Suppressor macrophage (primary cell): ENCODE data around the gene CADM1.

Source experiments
- DNase-seq, 4 experiments: peaks; one replicate each; pipeline ENCODE4 v3.0.0-alpha.2; 2020 to 2022
- total RNA-seq, 17 experiments: gene quantifications; one replicate each; lab custom pipeline; 2026; ENCODE audit warnings: mixed read lengths in 6 of 17, inconsistent platforms in 3 of 17; lab: John Stamatoyannopoulos, UW

CADM1 gene
- 17.8 to 125 (median 46.8) reads per million in 17 experiments for total RNA-seq

DNA sequence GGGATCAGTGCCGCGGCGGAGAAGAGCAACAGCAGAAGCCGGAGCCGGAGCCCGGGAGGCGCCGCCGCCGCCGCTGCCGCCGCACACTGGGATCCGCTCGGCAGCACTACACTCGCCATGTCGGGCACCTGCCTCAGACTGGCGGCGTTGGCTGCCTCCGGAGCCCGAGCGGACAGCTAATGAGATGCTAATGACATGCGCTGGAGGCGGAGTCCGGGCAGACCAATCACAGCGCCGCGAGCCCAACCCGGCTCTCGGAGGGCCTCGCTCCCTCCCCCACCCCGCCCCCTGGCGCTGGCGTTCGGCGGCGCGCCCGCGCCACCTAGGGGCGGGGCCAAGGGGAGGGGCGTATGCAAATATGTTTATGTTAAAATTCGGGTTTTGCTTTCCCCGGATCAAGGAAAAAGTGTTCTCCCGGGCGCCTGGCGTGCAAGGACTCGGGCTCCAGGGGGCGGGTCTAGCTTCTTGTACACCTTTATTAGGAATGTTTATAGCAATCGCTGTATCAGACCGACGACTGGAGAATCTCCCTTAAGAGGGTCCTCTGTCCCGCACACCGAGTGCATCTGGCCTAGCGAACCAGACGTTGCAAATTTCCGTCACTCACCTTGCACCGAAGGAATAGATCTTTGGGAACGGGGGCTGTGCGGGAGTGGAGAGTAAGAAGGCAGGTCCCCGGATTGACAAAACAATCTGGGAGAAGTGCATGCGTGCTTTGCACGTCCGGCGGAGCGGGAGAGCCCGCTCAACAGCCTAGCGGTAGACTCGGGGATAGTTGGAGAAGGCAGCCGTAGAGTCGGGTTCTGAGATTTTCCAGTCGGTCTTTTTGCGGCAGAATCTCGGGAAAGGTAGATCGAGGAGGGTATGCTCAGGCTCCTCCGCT lies at the start of gene CADM1:
Gene CADM1 (minus strand): TSS at position 140 of the 883 bp plus-strand sequence.
- peak; percentile 93 to 95 (median 94) for DNase-seq

DNA sequence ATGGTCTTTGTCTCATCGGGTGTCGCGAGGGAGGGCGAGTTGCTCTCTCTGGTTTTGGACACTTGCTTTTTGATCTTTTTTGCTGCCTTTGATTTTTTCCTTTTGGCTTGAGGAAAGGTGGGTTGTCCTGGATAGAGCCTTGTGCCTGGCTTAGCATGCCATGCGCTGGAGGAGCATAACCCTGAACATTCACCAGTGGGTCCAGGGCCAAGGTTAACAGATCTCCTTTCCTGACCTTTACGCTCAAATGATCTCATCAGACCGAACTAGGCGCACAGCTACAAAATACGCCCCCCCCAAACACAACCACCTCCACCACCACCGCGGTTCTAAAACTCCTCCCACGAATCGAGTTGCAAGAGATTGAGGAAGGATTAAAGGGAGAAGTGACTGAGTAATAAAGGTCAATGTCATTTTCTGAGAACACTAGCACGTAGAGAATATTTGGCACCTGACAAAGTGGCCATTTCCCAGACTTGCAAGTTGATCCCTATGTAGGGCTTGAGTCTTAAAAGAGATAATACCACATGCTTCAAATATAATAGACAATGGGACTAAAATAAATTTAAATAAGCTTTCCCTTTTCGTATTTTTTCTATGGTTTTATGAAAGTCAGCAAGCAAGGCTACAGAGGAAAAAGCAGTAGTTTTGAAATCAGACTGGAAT lies 48.7 kb upstream of the CADM1 start:
- peak in 3 of 4 experiments; percentile 2 to 55 (median 27) for DNase-seq

DNA sequence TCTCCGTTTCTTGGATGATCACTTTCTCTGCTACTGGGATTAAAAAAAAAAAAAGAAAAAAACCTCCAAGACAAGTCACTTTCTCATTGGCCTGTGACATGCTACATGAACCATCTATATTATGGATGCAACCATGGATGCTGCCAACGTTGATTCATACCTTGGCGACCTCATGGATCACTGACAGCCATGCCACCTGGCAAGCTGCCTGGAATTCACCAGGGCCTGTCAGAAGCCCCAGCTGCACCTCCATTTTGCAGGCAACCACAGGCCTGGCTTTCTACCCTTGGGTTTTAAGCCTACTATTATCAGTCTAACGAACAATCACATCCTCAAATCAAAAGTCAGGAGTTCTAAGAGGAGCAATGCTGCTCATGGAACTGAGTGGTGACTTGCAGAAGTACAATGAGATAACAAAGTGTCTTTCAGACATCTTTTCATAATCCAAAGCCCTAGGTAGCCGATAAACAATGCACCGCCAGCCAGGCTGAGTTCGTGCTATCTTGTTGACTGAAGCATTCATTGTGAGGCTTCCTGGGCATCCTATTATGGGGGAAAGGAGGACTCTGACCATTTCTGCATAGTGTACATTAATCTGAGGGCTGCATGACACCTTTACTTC lies 48.0 kb upstream of the CADM1 start:
- DNase-seq = no peak

DNA sequence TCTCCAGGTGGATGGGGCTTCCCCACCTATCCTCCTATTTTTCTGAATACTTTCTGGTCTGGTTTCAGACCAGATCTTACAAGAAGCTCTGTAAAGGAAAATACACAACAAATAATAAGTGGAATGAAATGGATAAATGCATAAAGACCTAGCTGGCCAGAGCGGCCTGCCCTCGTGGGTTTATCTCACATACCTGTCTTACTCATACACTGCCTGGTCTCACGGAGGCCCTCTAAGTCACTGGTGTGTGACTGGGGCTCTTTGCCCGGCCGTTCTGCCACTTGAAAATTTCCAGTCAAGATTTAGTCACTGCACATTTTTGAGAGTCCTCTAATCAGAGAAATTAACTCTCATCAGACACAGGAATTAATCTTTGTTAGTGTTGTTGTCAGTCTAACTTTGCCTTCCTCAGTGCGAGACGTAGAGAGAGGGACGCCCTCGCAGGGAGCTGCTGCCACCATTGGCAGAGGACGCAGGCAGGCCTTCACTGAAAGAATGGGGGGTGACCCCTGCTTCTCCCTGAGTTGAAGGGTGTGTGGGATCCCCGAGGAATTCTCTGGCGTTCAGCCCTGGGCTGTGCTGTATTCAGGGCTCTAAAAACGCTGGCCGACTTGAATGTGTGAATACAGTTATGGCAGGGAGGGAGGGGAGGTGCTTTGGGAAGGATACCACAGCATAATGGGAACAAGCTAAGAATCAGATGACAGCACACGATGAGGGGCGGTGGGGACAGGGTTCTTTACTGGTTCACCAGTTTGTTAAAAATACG lies 46.3 kb upstream of the CADM1 start:
- DNase-seq = no peak

DNA sequence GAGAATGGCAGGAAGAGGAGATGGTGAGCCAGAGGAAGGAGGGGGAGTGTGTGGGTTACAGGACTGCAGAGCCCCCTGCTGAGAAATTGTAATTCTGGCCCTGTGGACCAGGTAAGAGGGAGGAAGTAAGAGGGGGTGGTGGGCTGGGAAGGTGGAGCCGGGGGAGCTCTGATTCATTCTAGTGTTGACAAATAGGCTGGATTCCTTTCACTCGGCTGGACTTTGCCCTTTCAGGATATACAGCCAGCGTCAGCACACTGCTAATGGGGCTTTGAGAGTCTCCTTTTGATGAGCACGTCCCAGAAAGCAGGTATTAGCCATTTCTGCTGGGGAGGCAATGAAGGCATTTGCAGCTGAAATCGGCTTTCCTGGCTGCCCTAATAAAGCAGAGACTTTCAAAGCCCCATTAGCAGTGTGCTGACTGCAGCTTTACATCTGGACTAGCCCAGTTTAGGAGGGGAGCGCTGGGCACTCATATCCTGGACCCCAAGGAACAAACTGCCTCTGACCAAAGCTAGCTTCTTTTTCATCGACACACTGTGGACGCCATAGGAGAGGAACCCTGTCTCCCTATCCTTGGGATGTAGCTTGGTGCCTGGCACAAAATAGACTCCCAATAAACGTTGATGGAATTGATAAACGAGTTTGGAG lies 44.8 kb upstream of the CADM1 start:
- DNase-seq = no peak

DNA sequence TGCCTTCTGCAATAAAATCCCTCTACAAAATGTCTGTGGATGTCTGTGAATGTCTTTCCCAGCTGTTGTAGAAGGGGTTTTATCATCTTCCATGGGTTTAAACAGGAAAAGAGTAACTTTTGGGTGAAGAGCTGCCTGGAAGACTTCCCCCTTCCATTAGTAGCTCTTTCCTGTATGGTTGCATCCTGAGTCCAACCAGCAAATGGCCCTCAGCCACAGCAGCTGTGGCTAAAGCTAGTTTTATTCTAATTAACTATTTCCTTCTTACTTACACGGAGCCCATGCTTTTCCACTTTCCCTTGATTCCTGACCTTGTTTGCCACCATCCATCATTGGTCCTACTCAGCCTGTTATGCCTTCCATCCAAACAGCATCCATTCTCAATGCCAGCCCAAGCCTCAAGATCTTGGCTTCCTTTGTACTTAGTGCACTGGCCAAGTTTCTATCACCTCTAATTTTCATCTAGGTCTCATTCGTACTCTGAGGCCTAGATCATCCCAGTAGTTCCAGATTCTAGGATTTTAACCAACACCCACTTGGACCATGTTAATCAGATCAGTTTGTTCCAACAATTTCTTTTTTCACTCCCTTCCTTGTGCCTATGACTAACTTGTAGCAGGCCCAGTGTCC lies 41.5 kb upstream of the CADM1 start:
- no peak for DNase-seq

DNA sequence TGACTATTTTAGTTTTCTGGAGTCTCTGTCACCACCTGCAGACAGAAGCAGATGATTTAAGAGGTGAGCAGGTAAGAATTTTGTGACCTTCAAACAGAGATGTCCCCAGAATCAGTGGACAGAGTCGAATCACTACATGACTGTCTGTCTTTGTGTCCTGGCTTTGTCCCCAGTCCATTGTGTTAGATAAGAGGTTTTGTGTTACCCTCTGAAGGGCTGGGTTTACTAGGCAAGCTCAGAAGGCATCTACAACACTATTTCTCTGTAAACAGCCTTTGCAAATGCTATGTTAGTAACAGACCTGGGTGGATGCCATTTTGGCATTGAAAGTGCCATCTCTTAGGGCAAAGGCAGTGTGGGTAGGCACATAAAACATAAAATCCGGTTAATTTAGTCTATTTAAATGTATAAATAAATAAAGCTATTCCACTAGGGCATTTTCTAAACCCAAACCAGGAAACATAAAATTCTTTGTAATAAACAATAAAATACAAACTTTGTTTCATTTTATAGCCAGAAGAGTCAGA lies 40.3 kb upstream of the CADM1 start:
- no peak for DNase-seq

DNA sequence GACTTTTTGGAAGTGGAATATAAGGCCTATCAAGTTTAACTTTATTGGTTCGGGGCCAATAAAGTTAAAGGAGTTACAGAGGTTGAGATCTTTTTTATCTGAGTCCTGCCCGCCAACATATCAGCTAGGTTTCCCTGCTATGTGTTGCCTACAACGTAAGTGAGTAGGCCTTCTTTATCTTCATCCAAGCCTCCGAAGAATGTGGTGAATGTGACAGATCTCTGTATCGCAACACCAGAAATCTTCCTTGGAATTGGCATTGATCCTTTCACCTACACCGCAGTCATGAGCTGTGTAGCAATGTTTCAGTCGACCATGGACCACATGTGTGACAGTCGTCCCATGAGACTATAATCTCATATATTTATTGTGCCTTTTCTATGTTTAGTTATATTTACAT lies 37.3 kb upstream of the CADM1 start:
- DNase-seq = no peak

DNA sequence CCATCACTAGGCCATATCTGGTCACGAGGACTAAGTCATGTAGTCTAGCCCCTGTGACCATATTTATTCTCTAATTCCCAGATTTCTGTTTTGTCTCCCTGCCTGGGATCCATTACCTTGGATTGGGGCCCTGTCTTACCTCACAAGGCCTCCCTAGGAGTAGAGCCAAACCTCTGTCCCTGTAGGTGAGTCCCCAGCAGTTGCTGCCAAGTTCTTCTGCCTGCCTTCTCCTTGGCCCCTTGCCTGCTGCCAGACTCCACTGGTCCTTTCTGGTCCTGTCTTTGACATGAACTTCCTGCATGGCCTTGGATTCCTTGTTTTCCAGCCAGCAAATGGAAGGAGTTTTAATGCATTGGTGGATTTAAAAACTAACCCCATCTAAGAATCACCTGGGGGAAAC lies 35.6 kb upstream of the CADM1 start:
- DNase-seq = no peak

DNA sequence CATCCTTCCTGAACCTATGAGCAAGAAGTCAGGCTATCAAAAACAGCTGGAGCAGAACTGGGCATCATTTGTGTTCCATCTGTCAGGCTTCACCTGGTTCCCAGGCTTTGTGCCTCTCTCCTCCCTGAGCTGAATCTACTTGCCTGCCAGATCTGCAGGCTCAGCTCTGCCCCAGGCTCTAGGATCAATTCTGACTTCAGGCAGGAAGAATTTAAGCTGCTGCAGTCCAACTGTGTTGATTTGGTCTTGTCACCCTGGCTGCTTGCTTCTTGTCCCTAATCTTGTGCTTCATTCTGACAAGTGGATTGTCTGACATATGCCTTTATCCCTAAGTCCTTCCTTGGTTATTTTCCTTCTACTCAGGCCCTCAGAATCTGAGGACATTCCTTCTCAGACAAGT lies 31.6 kb upstream of the CADM1 start:
- DNase-seq = no peak

DNA sequence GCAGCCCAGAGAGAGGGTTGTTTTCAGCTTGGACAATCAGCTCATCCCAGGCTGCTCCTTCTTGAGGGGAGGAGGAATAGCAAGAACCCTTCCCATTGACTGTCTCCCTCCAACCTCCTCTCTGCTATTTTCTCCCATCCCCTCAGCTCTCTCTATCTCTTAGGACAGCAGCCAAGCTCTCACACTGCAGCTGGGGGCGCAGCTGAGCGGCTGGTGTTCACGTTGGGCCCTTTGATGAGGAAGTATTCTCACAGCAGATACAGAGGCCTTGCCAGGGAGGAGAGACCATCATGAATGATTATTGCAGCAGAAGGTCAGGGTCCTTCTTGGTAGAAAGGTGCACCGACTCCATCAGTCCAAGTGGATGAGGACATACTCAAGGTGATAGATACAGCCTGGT lies 26.5 kb upstream of the CADM1 start:
- DNase-seq = peak; percentile 15 to 63 (median 37)

DNA sequence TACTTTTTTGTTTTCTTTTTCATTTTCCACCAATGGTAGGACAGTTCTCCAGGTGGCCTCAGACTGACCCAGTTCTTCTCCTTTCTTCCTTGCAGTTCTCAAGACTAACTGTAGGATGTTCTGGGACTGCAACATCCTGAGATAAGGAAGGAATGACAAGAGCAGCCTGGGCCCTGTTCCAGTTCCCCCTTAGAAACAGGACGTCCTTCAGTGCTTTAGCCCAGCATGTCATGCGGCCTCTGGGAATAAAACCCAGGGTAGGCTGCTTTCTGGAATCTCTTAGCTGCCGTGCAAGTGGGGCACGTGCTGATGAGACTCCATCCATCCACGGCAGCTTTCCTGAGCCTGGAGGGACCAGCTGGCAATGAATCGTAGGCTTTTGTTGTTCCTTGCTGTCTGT lies 24.0 kb upstream of the CADM1 start:
- DNase-seq = no peak

DNA sequence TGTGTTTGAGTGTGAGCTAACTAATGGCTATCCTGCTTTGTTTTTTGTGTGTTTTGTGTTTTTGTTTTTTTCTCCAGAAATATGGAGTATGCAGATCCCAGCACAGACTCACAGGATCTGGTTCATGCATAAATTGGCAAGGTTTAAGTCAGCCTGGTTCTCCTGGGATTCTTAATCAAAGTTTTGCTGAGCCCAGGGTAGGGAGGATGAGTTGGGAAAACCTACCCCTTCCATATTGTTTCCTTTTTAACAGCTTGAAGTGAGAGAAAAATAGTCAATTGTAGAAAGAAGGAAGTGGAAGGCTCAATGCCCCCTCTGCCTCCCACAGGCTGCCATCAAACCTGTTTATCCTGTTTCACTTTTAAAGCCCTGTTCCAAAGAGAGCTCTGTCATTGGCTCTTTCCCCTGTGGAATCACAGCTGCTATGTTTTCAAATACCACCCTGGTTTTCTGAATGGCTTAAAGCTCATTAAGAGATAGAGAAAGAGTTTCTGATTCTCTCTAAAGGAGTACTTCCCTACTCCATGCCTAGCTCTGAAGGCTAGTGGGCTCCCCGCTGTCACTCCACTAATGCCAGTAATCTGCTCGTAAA lies 23.4 kb upstream of the CADM1 start:
- no peak for DNase-seq

DNA sequence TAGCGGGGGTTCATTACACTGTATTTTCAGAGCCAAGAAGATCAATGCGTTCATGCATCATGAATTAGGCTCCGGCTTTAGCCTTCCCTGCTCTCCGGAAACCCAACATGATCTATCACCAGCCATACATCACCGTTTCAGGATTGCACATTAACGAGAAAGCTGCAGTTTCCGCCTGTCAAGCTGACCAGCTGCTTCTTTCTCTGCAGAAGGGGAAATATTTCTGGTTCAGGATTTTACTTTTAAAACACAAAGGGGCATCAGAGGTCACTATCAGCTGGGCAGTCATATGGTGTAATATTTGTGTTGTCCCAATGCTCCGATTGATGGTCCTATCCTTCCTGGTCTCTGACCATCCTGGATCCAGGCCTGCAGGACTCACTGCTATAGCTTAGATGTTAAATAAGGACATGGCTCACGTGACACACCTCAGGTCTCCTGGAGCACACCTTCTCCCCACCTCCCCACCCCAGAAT lies 21.4 kb upstream of the CADM1 start:
- no peak for DNase-seq

DNA sequence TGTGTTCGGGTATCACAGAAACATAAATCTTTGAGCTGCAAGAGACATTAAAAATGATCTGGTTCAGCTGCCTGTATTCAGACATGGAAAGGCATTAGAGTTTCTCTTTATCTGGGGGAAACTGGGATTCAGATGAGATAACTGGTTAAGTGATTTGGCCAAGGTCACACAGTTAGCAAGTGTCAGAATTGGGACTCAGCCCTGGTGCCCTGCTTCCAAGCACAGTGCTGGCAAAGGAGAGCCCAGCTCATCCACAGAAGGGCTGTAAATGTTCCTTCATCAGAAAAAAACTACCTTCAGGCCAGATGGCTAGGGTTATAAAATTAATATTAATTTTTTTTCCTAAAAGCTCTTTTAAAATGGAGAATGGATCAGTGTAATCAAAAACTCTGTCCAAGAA lies 20.4 kb upstream of the CADM1 start:
- no peak for DNase-seq

DNA sequence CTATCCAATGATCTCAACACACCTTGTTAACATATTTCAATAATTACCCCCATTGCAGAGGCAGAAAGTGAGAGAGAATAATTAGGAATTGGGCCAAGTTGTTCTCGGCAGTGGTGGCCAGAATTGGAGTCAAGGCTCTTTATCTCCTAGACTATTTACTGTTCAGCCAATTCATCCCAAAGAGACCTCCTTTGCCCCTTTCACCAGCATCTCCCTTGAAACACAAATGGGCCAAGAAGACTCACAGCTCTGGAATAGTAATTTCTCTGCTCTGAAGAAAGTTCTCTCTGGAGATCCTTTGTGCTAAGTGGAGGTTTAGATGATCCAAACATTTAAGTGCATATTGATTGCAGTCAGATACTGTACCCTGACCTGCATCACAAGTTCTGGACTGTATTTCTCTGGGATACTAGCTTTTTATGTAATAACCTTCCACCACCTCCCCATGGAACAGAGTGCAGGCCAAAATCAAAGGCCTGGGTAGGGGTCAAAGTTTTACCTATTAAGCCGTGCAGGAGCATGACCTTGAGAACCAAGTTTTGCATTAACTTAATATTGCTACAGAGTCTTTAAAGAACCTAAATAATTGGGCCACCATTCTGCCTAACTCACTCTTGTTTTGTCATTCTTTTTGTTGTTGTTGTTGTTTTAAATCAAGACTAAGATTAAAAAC lies 19.6 kb upstream of the CADM1 start:
- DNase-seq = no peak

DNA sequence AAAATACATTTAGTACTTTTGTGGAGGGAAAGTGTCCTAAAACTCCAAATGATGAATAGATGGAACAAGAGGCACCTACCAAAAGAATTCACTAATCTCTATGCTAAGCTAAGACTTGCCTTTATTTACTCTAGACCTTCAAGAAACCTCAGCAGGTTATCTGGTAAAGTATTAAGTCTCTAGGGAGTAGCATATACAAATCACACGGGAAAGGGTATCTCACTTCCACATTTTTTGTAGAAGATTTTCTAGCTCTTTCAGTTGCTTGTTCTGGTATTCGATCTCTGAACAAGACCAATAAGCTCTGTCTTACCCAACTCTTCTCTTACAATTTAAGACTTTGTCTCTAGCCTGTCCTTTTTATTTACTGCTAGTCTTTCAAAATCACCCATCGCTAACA lies 18.1 kb upstream of the CADM1 start:
- no peak for DNase-seq

DNA sequence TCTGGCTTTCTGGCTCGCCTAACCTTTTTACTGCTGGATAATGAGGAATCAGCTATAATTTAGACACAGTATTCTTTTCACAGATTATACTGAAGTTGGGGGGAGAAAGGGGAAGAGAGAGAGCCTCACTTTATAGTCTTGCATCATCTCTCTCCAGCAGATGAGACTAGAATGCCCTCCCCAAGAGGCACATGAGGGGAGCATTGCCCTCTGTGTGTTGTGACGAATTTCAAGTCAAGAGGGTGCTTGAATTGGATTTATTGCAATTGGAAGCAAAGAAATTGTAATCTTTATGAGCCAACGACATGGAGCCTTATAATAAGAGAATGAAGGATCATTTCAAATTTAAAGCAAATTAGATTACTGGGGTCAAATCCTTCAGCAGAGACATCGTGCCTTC lies 17.6 kb upstream of the CADM1 start:
- no peak for DNase-seq

DNA sequence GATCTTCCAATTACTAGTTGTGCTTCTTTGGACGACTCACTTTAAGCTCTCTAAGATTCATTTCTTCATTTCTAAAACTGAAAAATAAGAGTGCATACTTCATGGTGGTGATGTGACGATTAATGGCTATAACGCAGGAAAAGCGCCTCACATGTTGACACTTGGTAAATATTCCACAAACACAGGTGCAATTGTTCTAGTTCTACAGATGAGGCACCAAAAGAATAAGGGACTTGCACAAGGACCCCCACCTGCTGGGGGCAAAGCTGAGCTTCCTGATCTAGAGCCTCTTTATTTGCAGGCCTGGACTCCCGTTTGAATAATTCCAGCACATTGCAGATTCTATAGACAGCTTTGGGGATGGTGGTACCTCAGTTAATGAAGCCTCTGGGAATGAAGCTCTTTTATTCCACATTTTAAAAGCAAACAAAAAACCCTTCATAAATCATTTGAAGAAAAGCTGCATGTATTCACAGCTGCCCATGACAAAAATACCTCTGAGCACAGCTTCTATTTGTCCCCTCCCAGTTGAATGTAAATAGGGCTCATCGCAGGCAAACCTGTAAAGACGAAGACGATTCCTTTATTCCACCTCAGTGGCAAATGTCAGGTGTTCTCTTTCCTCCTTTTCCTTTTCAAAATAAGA lies 14.9 kb upstream of the CADM1 start:
- no peak for DNase-seq
